Lung (tissue), 12 donors: ENCODE data around the gene SLC7A4. TPM values are rescaled to one million over a fixed set of nuclear protein-coding genes. Genes with fewer than 3 reads are reported as not detected.
A peak's percentile ranks its signal among the peaks of the same experiment; 100 is the strongest.

Experiments used
- ATAC-seq: fragments of 200-7000 bp; cut with Tn5 transposase; one replicate; pipeline ENCODE4 v1.9.1; 2020; ENCODE audit warnings: moderate number of reproducible peaks; ENCODE audit not compliant: insufficient read depth, low FRiP score
- DNase-seq, 3 donors: peaks; one replicate each; pipeline ENCODE4 v3.0.0-alpha.2; 2013 to 2017
- H3K27ac ChIP-seq, 2 donors: one replicate each; pipeline ENCODE4 v1.5.1; 2013; ENCODE audit warnings: mild to moderate bottlenecking in 2 of 2, moderate library complexity in 2 of 2, control low read depth in 1 of 2, inconsistent platforms in 1 of 2, low read depth in 1 of 2, low read length in 1 of 2
- H3K27me3 ChIP-seq, 3 donors: one replicate each; pipeline ENCODE4 v1.5.1; 2013; ENCODE audit warnings: low read length in 2 of 3; ENCODE audit not compliant: control insufficient read depth in 3 of 3, insufficient read depth in 3 of 3
- H3K36me3 ChIP-seq, 4 donors: one replicate each; pipeline ENCODE4 v1.5.1; 2013; ENCODE audit warnings: low read length in 4 of 4, mild to moderate bottlenecking in 1 of 4, moderate library complexity in 1 of 4; ENCODE audit not compliant: control insufficient read depth in 4 of 4, insufficient read depth in 4 of 4
- H3K4me1 ChIP-seq, 5 donors: one replicate each; pipeline ENCODE4 v1.5.1; 2013; ENCODE audit warnings: low read length in 5 of 5, mild to moderate bottlenecking in 2 of 5, moderate library complexity in 1 of 5; ENCODE audit not compliant: control insufficient read depth in 5 of 5, insufficient read depth in 5 of 5
- H3K4me3 ChIP-seq: one replicate; pipeline ENCODE4 v1.5.1; 2013; ENCODE audit warnings: mild to moderate bottlenecking, control low read depth, moderate library complexity
- H3K9ac ChIP-seq, 2 donors: one replicate each; pipeline ENCODE4 v1.5.1; 2013; ENCODE audit warnings: low read length in 2 of 2, control low read depth in 1 of 2; ENCODE audit not compliant: insufficient read depth in 1 of 2
- H3K9me3 ChIP-seq, 4 donors: one replicate each; pipeline ENCODE4 v1.5.1; 2013; ENCODE audit warnings: low read length in 3 of 4, mild to moderate bottlenecking in 1 of 4, moderate library complexity in 1 of 4; ENCODE audit not compliant: control insufficient read depth in 4 of 4, insufficient read depth in 3 of 4
- CTCF ChIP-seq: IDR thresholded peaks from 2 replicates; pipeline ENCODE4 v1.5.1; 2012; ENCODE audit warnings: mild to moderate bottlenecking; ENCODE audit errors: control extremely low read depth, extremely low read depth
- WGBS, 2 donors: extraction: QIAGEN DNeasy Blood & Tissue Kit; methylation state at CpG; one replicate each; pipeline ENCODE4 v1.1.7; 2013; 5-methylcytosine and 5-hydroxymethylcytosine counted together
- polyA plus RNA-seq, 2 donors: library from polyadenylated mRNA; stranded (reverse); fragments of 200-250 nt; gene quantifications; one replicate each; pipeline ENCODE4 v1.2.1, GENCODE V29; 2013
- total RNA-seq, 2 donors: library from RNA; depleted of rRNA in 1 of 2; stranded (reverse); fragments of >200 nt in 1 of 2; gene quantifications; one replicate each; pipeline ENCODE4 v1.2.1, GENCODE V29; 2014 to 2021
- donor health status: control.
- donor health status: control.
- donor health status: Bipolar disorder and iron deficiency.
- donor health status: healthy.
- donor health status: DM: yes; HTN: yes; CAD: no.

SLC7A4 gene
- total and polyA plus RNA-seq, 4 donors: 0.18 to 1.1 (median 0.80) TPM

- Histone ChIP-seq H3K4me3 (no peak overlapping the region), H3K27me3 (no peaks in the 10 kb centered on the region), H3K36me3 (peaks cover 5 to 66% (median 11%) of the 10 kb centered on the region in 4 donors), H3K9ac (no peak overlapping the region), H3K4me1 (no peaks in the 10 kb centered on the region), H3K9me3 (no peaks in the 10 kb centered on the region), H3K27ac (peak overlapping the region in 1 of 2 donors; percentile 6)
- no peak for ATAC-seq
- DNase-seq: no peak
- WGBS, 2 donors: 93 to 97% methylated on average over 23 to 24 of the region's 24 CpGs
- TF ChIP-seq CTCF: no peak
Measured at GRCh38 chr22:20991252-20992055, 40.9 kb downstream of the SLC7A4 start.

- Histone ChIP-seq H3K4me1 (no peaks in the 10 kb centered on the region), H3K9me3 (no peaks in the 10 kb centered on the region), H3K27ac (no peak overlapping the region), H3K9ac (no peak overlapping the region), H3K27me3 (no peaks in the 10 kb centered on the region), H3K36me3 (peaks cover 8 to 63% (median 12%) of the 10 kb centered on the region in 4 donors), H3K4me3 (no peak overlapping the region)
- ATAC-seq (no peak), DNase-seq (no peak)
- no peak for TF ChIP-seq CTCF
- 85 to 86% methylated on average over 21 of the region's 21 CpGs for WGBS, 2 donors
Measured at GRCh38 chr22:20990184-20991180, 41.9 kb downstream of the SLC7A4 start.

- DNase-seq (no peak), ATAC-seq (no peak)
- TF ChIP-seq CTCF: no peak
- Histone ChIP-seq H3K27me3 (no peaks in the 10 kb centered on the region), H3K27ac (no peak overlapping the region), H3K4me3 (no peak overlapping the region), H3K36me3 (peaks cover 8 to 55% (median 12%) of the 10 kb centered on the region in 4 donors), H3K9ac (no peak overlapping the region), H3K9me3 (no peaks in the 10 kb centered on the region), H3K4me1 (no peaks in the 10 kb centered on the region)
- 48 to 67% methylated on average over 14 to 17 of the region's 17 CpGs for WGBS, 2 donors
Measured at GRCh38 chr22:20989323-20990138, 42.8 kb downstream of the SLC7A4 start.
